Neuronal stem cell (in vitro differentiated cells): ENCODE results near the gene PCDH12.

ENCODE experiments used
- DNase-seq: peaks from one replicate; pipeline ENCODE4 v3.0.0-alpha.2; 2013; ENCODE audit warnings: low spot score
- H2AFZ ChIP-seq: one replicate; pipeline ENCODE4 v1.6.1; 2013; ENCODE audit warnings: mild to moderate bottlenecking, low read length, inconsistent platforms
- H2AK5ac ChIP-seq: 2 replicates; pipeline ENCODE4 v1.6.1; 2013; ENCODE audit warnings: low read depth, mild to moderate bottlenecking, inconsistent platforms, low read length, moderate library complexity, mixed read lengths
- H2BK120ac ChIP-seq: 2 replicates; pipeline ENCODE4 v1.6.1; 2013; ENCODE audit warnings: low read depth, mild to moderate bottlenecking, inconsistent platforms, low read length, moderate library complexity, mixed read lengths
- H2BK12ac ChIP-seq: one replicate; pipeline ENCODE4 v1.6.1; 2013; ENCODE audit warnings: low read length, inconsistent platforms
- H2BK15ac ChIP-seq: 2 replicates; pipeline ENCODE4 v1.6.1; 2013; ENCODE audit warnings: mild to moderate bottlenecking, low read length, inconsistent platforms, mixed read lengths
- H2BK5ac ChIP-seq: one replicate; pipeline ENCODE4 v1.6.1; 2013; ENCODE audit warnings: inconsistent platforms, mild to moderate bottlenecking, low read length, moderate library complexity
- H3K14ac ChIP-seq: one replicate; pipeline ENCODE4 v1.6.1; 2013; ENCODE audit warnings: low read length, inconsistent platforms
- H3K18ac ChIP-seq: 2 replicates; pipeline ENCODE4 v1.6.1; 2013; ENCODE audit warnings: low read length, inconsistent platforms
- H3K23ac ChIP-seq: 2 replicates; pipeline ENCODE4 v1.6.1; 2013; ENCODE audit warnings: low read depth, mild to moderate bottlenecking, mixed read lengths, low read length, inconsistent platforms; ENCODE audit not compliant: poor library complexity
- H3K27ac ChIP-seq: replicated peaks from 3 replicates; pipeline ENCODE4 v1.5.1; 2013; ENCODE audit warnings: low read length, inconsistent platforms
- H3K27me3 ChIP-seq, 3 experiments: 2 replicates each; pipeline ENCODE4 v1.6.1; 2013; ENCODE audit warnings: low read length in 3 of 3, mild to moderate bottlenecking in 2 of 3, inconsistent platforms in 1 of 3, low read depth in 1 of 3, mixed read lengths in 1 of 3, moderate library complexity in 1 of 3; ENCODE audit not compliant: control insufficient read depth in 3 of 3, insufficient read depth in 3 of 3
- H3K36me3 ChIP-seq, 2 donors: replicated peaks in 1 of 2; 2 replicates each; pipeline ENCODE4 v1.6.1; 2013; ENCODE audit warnings: low read length in 2 of 2; ENCODE audit not compliant: control insufficient read depth in 2 of 2, insufficient read depth in 2 of 2
- H3K4ac ChIP-seq: 2 replicates; pipeline ENCODE4 v1.6.1; 2013; ENCODE audit warnings: inconsistent platforms, mild to moderate bottlenecking, low read length, moderate library complexity
- H3K4me1 ChIP-seq, 2 donors: 1 replicate in 1 of 2; 2 replicates in 1 of 2; pipeline ENCODE4 v1.6.1; 2013; ENCODE audit warnings: low read length in 2 of 2, low read depth in 1 of 2; ENCODE audit not compliant: control insufficient read depth in 2 of 2, insufficient read depth in 1 of 2
- H3K4me2 ChIP-seq: one replicate; pipeline ENCODE4 v1.6.1; 2013; ENCODE audit warnings: mild to moderate bottlenecking, low read length, inconsistent platforms; ENCODE audit not compliant: insufficient read depth, poor library complexity, severe bottlenecking
- H3K4me3 ChIP-seq, 2 donors: 2 replicates each; pipeline ENCODE4 v1.5.1; 2013; ENCODE audit warnings: low read length in 2 of 2, mild to moderate bottlenecking in 2 of 2, inconsistent platforms in 1 of 2, moderate library complexity in 1 of 2
- H3K79me1 ChIP-seq: one replicate; pipeline ENCODE4 v1.6.1; 2013; ENCODE audit warnings: low read depth, mild to moderate bottlenecking, inconsistent platforms, low read length, moderate library complexity
- H3K9ac ChIP-seq: one replicate; pipeline ENCODE4 v1.6.1; 2013; ENCODE audit warnings: mild to moderate bottlenecking, low read depth, low read length, inconsistent platforms; ENCODE audit not compliant: poor library complexity
- H3K9me3 ChIP-seq, 2 donors: replicated peaks in 1 of 2; 2 replicates each; pipeline versions ENCODE3 to v1.6.1; 2013; ENCODE audit warnings: low read length in 2 of 2, mild to moderate bottlenecking in 2 of 2, inconsistent platforms in 1 of 2, low read depth in 1 of 2, mixed read lengths in 1 of 2, moderate library complexity in 1 of 2; ENCODE audit not compliant: control insufficient read depth in 2 of 2, insufficient read depth in 1 of 2
- H4K8ac ChIP-seq: one replicate; pipeline ENCODE4 v1.6.1; 2013; ENCODE audit warnings: low read depth, mild to moderate bottlenecking, inconsistent platforms, low read length, moderate library complexity
- H4K91ac ChIP-seq: one replicate; pipeline ENCODE4 v1.6.1; 2013; ENCODE audit warnings: low read length, low read depth, mild to moderate bottlenecking, inconsistent platforms; ENCODE audit not compliant: poor library complexity
- WGBS, 2 donors: extraction: QIAGEN DNeasy Blood & Tissue Kit; methylation state at CpG; one replicate each; pipeline ENCODE4 v1.1.7; 2013; ENCODE audit warnings: missing lambda C conversion rate in 2 of 2, mixed read lengths in 1 of 2; ENCODE audit not compliant: insufficient read length in 2 of 2, insufficient replicate concordance in 1 of 2; ENCODE audit errors: extremely low coverage in 2 of 2; 5-methylcytosine and 5-hydroxymethylcytosine counted together

The PCDH12 gene

GRCh38 chr5:141944076-141944475 is 13.9 kb downstream of the PCDH12 start:
- Histone ChIP-seq H3K27me3 (no peaks in the 10 kb centered on the region), H2AK5ac (no peak overlapping the region), H3K36me3 (peaks cover 6 to 24% of the 10 kb centered on the region in 2 donors), H4K8ac (no peak overlapping the region), H3K4me2 (no peak overlapping the region), H3K23ac (no peak overlapping the region), H3K18ac (no peak overlapping the region), H3K4me1 (peaks cover 7% of the 10 kb centered on the region in 2 donors), H3K4ac (no peak overlapping the region), H2BK12ac (no peak overlapping the region), H3K27ac (no peak overlapping the region), H2BK15ac (no peak overlapping the region), H3K9me3 (no peaks in the 10 kb centered on the region), H4K91ac (no peak overlapping the region), H2BK120ac (no peak overlapping the region), H2BK5ac (no peak overlapping the region), H2AFZ (no peak overlapping the region), H3K9ac (no peak overlapping the region), H3K4me3 (no peak overlapping the region), H3K14ac (no peak overlapping the region), H3K79me1 (no peaks in the 10 kb centered on the region)
- WGBS, 2 donors: no CpG with 5 or more reads among the region's 9 CpGs
- DNase-seq: no peak

- no peaks in the 10 kb centered on the region for H3K27me3 ChIP-seq
- no peak overlapping the region for H2BK5ac ChIP-seq
- no peak for DNase-seq
- no peak overlapping the region for H3K4me2 ChIP-seq
- H2BK15ac ChIP-seq: no peak overlapping the region
- H3K4me3 ChIP-seq: no peak overlapping the region
- no peak overlapping the region for H3K27ac ChIP-seq
- WGBS, 2 donors: no CpG with 5 or more reads among the region's 9 CpGs
- no peak overlapping the region for H3K23ac ChIP-seq
- H3K9ac ChIP-seq: no peak overlapping the region
- no peak overlapping the region for H3K14ac ChIP-seq
- H2BK120ac ChIP-seq: no peak overlapping the region
- H2BK12ac ChIP-seq: no peak overlapping the region
- peaks cover 5 to 7% of the 10 kb centered on the region in 2 donors for H3K4me1 ChIP-seq
- no peak overlapping the region for H3K18ac ChIP-seq
- H3K9me3 ChIP-seq: no peaks in the 10 kb centered on the region
- H3K4ac ChIP-seq: no peak overlapping the region
- no peak overlapping the region for H2AK5ac ChIP-seq
- no peaks in the 10 kb centered on the region for H3K79me1 ChIP-seq
- H2AFZ ChIP-seq: no peak overlapping the region
- H3K36me3 ChIP-seq: peaks cover 15 to 39% of the 10 kb centered on the region in 2 donors
- no peak overlapping the region for H4K91ac ChIP-seq
- no peak overlapping the region for H4K8ac ChIP-seq
Measured at GRCh38 chr5:141942185-141942857, 15.7 kb downstream of the PCDH12 start.

- no peak overlapping the region for H2BK15ac ChIP-seq
- H3K9ac ChIP-seq: no peak overlapping the region
- H3K36me3 ChIP-seq: peaks cover 19 to 45% of the 10 kb centered on the region in 2 donors
- no peak overlapping the region for H3K14ac ChIP-seq
- H3K4me3 ChIP-seq: no peak overlapping the region
- no peak overlapping the region for H3K4me2 ChIP-seq
- no peak overlapping the region for H2BK12ac ChIP-seq
- H3K9me3 ChIP-seq: no peaks in the 10 kb centered on the region
- H3K4me1 ChIP-seq: peaks cover 5 to 7% of the 10 kb centered on the region in 2 donors
- no peak for DNase-seq
- no peak overlapping the region for H3K4ac ChIP-seq
- no peaks in the 10 kb centered on the region for H3K27me3 ChIP-seq
- H2AFZ ChIP-seq: no peak overlapping the region
- H2BK120ac ChIP-seq: no peak overlapping the region
- H4K91ac ChIP-seq: no peak overlapping the region
- H3K79me1 ChIP-seq: no peaks in the 10 kb centered on the region
- H3K23ac ChIP-seq: no peak overlapping the region
- H2BK5ac ChIP-seq: no peak overlapping the region
- no peak overlapping the region for H3K27ac ChIP-seq
- H4K8ac ChIP-seq: no peak overlapping the region
- WGBS, 2 donors: no CpG with 5 or more reads among the region's 6 CpGs
- H2AK5ac ChIP-seq: no peak overlapping the region
- no peak overlapping the region for H3K18ac ChIP-seq
Measured at GRCh38 chr5:141941779-141942178, 16.2 kb downstream of the PCDH12 start.

- H2BK15ac ChIP-seq: no peak overlapping the region
- H3K36me3 ChIP-seq: peaks cover 21 to 49% of the 10 kb centered on the region in 2 donors
- peaks cover 5 to 7% of the 10 kb centered on the region in 2 donors for H3K4me1 ChIP-seq
- no peak overlapping the region for H2BK12ac ChIP-seq
- H2BK120ac ChIP-seq: no peak overlapping the region
- H3K4me2 ChIP-seq: no peak overlapping the region
- no peak overlapping the region for H3K18ac ChIP-seq
- H3K4ac ChIP-seq: no peak overlapping the region
- no peak overlapping the region for H2AFZ ChIP-seq
- no peak overlapping the region for H3K9ac ChIP-seq
- no peak overlapping the region for H3K14ac ChIP-seq
- no peak overlapping the region for H3K4me3 ChIP-seq
- H4K8ac ChIP-seq: no peak overlapping the region
- H3K27me3 ChIP-seq: no peaks in the 10 kb centered on the region
- H3K27ac ChIP-seq: no peak overlapping the region
- no peak overlapping the region for H4K91ac ChIP-seq
- no CpG with 5 or more reads among the region's 6 CpGs for WGBS, 2 donors
- DNase-seq: no peak
- no peak overlapping the region for H2BK5ac ChIP-seq
- H3K23ac ChIP-seq: no peak overlapping the region
- H3K9me3 ChIP-seq: no peaks in the 10 kb centered on the region
- no peaks in the 10 kb centered on the region for H3K79me1 ChIP-seq
- no peak overlapping the region for H2AK5ac ChIP-seq
Measured at GRCh38 chr5:141941307-141941706, 16.7 kb downstream of the PCDH12 start.
